NCI-H524 treated with DMSO at 0.1 percent for 48 hours (cell line): Measurements from ENCODE around the gene GNPTG.

ENCODE experiments used
- DNase-seq: peaks from one replicate; lab custom pipeline; 2025; lab: John Stamatoyannopoulos, UW

GNPTG gene

GRCh38 chr16:1394367-1394951, 42.7 kb downstream of the GNPTG start:
- no peak for DNase-seq

DNA sequence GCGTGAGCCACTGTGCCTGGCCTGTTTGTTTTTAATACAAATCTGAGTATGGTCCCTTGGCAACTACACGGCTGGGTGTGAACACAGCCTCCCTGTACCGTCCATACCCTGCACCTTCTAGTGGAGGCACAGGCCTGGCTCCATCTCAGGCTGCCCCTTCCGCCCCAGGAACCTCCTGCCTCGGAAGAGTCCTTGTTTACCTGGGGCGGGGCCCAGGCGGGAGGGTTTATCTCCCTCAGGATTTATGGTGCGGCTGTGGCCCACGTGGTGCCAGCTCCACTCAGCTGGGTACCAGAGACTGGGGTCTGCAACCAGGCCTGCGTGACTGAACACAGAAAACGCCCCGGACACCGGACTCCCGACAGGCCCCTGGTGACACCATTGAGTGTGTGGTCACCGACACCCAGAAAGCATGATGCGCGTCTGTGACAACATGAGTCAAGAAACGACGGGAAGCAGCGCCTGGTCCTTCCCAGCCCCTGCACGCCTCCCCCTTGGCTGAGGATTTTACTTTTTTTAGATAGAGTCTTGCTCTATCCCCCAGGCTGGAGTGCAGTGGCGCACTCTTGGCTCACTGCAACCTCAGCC, 43.8 kb downstream of the GNPTG start:
- no peak for DNase-seq

GRCh38 chr16:1397779-1398178, 46.0 kb downstream of the GNPTG start:
- DNase-seq: no peak

- no peak for DNase-seq
Observed at GRCh38 chr16:1398351-1398750, 46.6 kb downstream of the GNPTG start.

- DNase-seq: no peak
Observed at GRCh38 chr16:1398826-1399581, 47.3 kb downstream of the GNPTG start.

DNA sequence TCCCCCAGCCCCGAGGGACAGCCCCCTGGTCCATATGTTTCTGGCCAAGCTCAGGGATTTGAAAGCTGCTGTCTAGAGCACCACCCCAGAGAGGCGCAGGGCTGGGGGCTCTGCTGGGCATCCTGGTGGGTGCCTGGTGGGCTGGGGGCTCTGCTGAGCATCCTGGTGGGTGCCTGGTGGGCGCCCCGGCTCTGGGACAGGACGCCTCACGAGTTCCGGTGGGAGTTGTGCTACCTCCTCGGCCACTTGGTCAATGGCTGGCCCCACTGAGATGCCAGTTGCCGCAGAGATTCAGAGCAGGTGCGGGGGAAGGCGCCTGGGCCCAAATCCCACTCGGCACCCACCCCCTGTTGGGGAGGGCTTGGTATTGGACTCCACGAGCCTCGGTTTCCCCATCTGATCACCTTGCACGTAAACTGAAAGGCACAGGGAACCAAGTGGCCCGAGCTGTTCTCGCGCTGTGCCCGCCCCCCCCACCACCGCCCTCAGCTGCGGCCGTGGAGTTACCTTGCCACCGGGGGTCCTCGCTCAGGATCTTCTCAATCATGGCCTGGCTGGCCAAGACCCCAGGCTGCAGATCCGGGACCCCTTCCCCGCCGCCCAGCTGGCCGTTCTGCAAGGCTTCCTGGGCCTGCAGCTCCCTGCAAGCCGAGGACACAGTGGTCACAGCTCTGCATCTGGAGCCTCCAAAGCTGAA, 49.5 kb downstream of the GNPTG start:
- no peak for DNase-seq

- DNase-seq: no peak
Observed at GRCh38 chr16:1401758-1402154, 50.0 kb downstream of the GNPTG start.

GRCh38 chr16:1403036-1403435, 51.3 kb downstream of the GNPTG start:
- no peak for DNase-seq

GRCh38 chr16:1403733-1404132, 52.0 kb downstream of the GNPTG start:
- DNase-seq: no peak

DNA sequence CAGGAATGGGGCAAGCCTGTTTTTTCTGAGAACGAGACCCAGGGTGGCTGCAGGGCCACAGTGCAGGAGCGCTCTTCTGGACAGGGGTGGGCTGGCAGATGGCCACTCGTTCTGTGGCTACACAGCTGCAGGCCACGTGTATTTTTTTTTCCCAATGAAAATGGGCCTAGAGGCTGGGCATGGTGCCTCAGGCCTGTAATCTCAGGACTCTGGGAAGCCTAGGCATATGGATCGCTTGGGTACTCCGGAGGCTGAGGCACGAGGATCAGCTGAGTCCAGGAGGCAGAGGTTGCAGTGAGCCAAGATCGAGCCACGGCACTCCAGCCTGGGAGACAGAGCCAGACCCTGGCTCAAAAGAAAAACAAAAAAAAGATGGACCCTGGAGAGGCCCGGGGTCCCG, 56.0 kb downstream of the GNPTG start:
- DNase-seq: no peak

DNA sequence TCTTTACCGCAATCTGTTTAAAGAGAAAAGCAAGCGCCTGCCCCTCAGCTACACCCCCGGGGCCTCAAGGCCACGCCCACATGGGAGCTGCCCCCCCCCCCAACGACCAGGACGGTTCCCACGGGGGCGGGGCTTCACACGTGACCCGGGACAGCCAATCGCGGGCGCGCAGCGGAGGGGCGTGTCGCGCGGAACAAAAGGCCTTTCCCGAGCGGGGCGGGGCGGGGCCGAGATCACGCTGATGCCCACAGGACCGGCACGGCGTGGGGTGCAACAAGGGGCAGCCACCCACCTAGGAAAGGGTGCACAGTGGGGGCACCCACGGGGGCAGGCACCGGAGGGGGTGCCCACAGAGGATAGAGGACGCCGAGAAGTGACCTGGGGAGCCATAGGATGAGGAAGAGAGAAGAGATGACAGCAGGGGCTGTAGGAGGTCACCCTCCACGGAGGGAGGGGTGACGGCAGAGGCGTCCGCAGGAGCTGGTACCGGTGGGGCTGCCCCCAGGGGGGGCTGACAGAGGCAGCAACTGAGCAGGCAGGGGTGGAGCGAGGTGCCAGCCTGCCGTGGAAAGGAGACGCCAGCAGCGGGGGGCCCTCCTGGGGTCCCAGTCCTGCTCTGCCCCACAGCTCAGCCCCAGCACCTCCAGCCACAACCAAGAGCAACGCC, 56.6 kb downstream of the GNPTG start:
- DNase-seq: peak; percentile 10

GRCh38 chr16:1412847-1413246, 61.1 kb downstream of the GNPTG start:
- no peak for DNase-seq
